B cell (primary cell): ENCODE results near the gene THSD7B. TPM values are rescaled to one million over a fixed set of nuclear protein-coding genes. Genes with fewer than 3 reads are reported as not detected.

Experiments
- ATAC-seq: fragments of 200-7000 bp; cut with Tn5 transposase; one replicate; pipeline ENCODE4 v1.10.0; 2021; ENCODE audit warnings: low read depth, mild to moderate bottlenecking, moderate number of reproducible peaks, moderate library complexity
- CTCF ChIA-PET: fragments of 350-600 bp; sonication (Branson Sonifier 250); formaldehyde crosslinking; loops from one replicate; lab custom pipeline; 2021; ENCODE audit warnings: antibody characterized with exemption, inconsistent platforms; lab: Charles Lee
- POLR2A ChIA-PET: fragments of 350-600 bp; sonication (Branson Sonifier 250); formaldehyde crosslinking; loops from one replicate; lab custom pipeline; 2021; ENCODE audit warnings: antibody characterized with exemption; lab: Charles Lee
- DNase-seq: peaks from one replicate; pipeline ENCODE4 v3.0.0; 2013
- H2AFZ ChIP-seq: 2 replicates; pipeline ENCODE4 v1.6.1; 2012; ENCODE audit warnings: mild to moderate bottlenecking, low read depth, low read length; ENCODE audit not compliant: insufficient read depth, poor library complexity, severe bottlenecking
- H3K27ac ChIP-seq, 2 donors: 1 replicate in 1 of 2; 2 replicates in 1 of 2; pipeline ENCODE4 v1.5.1; 2012 to 2013; ENCODE audit warnings: low read length in 2 of 2, mild to moderate bottlenecking in 2 of 2, moderate library complexity in 1 of 2
- H3K27me3 ChIP-seq, 4 experiments: fragments of 200-600 bp in 1 of 4; sonication (generic) in 1 of 4; replicated peaks in 1 of 4; 1 replicate in 2 of 4; 2 replicates in 2 of 4; pipeline versions ENCODE4 v1.6.1 to v1.7.0; 2013 to 2016; ENCODE audit warnings: low read length in 3 of 4, mild to moderate bottlenecking in 2 of 4, mixed read lengths in 1 of 4, moderate library complexity in 1 of 4; ENCODE audit not compliant: insufficient read depth in 4 of 4, control insufficient read depth in 3 of 4; ENCODE audit errors: control extremely low read depth in 1 of 4
- H3K36me3 ChIP-seq, 2 experiments: replicated peaks in 1 of 2; 1 replicate in 1 of 2; 2 replicates in 1 of 2; pipeline versions ENCODE4 v1.6.1 to v1.7.1; 2013; ENCODE audit warnings: low read length in 1 of 2; ENCODE audit not compliant: insufficient read depth in 2 of 2, control insufficient read depth in 1 of 2; ENCODE audit errors: control extremely low read depth in 1 of 2, extremely low read depth in 1 of 2
- H3K4me1 ChIP-seq, 2 donors: fragments of 200-600 bp in 1 of 2; sonication (generic) in 1 of 2; 1 replicate in 1 of 2; 2 replicates in 1 of 2; pipeline versions ENCODE4 v1.5.1 to v1.6.1; 2013 to 2017; ENCODE audit warnings: low read length in 2 of 2; ENCODE audit not compliant: control insufficient read depth in 2 of 2, insufficient read depth in 2 of 2
- H3K4me2 ChIP-seq: replicated peaks from 2 replicates; pipeline ENCODE3; 2012; ENCODE audit warnings: mild to moderate bottlenecking, low read depth, low read length; ENCODE audit not compliant: poor library complexity, severe bottlenecking
- H3K4me3 ChIP-seq, 5 experiments: fragments of 200-600 bp in 1 of 5; sonication (generic) in 1 of 5; 1 replicate in 3 of 5; 2 replicates in 2 of 5; pipeline versions ENCODE4 v1.5.1 to v1.7.0; 2011 to 2016; ENCODE audit warnings: low read length in 4 of 5, mild to moderate bottlenecking in 4 of 5, low read depth in 2 of 5, control low read depth in 1 of 5, moderate library complexity in 1 of 5; ENCODE audit not compliant: insufficient read depth in 1 of 5; ENCODE audit errors: control extremely low read depth in 1 of 5, extremely low read depth in 1 of 5
- H3K79me2 ChIP-seq: fragments of 200-600 bp; sonication (generic); one replicate; pipeline ENCODE4 v1.6.0; 2016; ENCODE audit warnings: low read length; ENCODE audit not compliant: control insufficient read depth, insufficient read depth
- H3K9ac ChIP-seq: fragments of 200-600 bp; sonication (generic); 2 replicates; pipeline ENCODE4 v1.6.1; 2017; ENCODE audit warnings: mild to moderate bottlenecking, low read length, moderate library complexity
- H3K9me3 ChIP-seq, 3 donors: one replicate each; pipeline versions ENCODE4 v1.6.1 to v1.7.1; 2013; ENCODE audit warnings: low read length in 2 of 3; ENCODE audit not compliant: control insufficient read depth in 2 of 3, insufficient read depth in 1 of 3; ENCODE audit errors: control extremely low read depth in 1 of 3
- H4K20me1 ChIP-seq: 2 replicates; pipeline ENCODE4 v1.6.0; 2012; ENCODE audit warnings: mild to moderate bottlenecking, low read length; ENCODE audit not compliant: insufficient read depth, control insufficient read depth, poor library complexity, severe bottlenecking
- H3K27ac Mint-ChIP-seq: one replicate; pipeline ENCODE4 v1.8.0; 2021; ENCODE audit warnings: mixed read lengths
- H3K27me3 Mint-ChIP-seq: one replicate; pipeline ENCODE4 v1.8.0; 2021; ENCODE audit warnings: mixed read lengths
- H3K4me1 Mint-ChIP-seq: one replicate; pipeline ENCODE4 v1.8.0; 2021; ENCODE audit warnings: mixed read lengths
- H3K4me3 Mint-ChIP-seq: one replicate; pipeline ENCODE4 v1.8.0; 2021; ENCODE audit warnings: mixed read lengths
- H3K9me3 Mint-ChIP-seq: one replicate; pipeline ENCODE4 v1.8.0; 2022; ENCODE audit warnings: mixed read lengths; ENCODE audit not compliant: insufficient read depth
- EZH2 ChIP-seq: IDR thresholded peaks from 2 replicates; pipeline ENCODE4 v1.6.1; 2012; ENCODE audit warnings: borderline replicate concordance, low read depth, mild to moderate bottlenecking, moderate library complexity, low read length; ENCODE audit not compliant: insufficient read depth, poor library complexity, severe bottlenecking
- WGBS: methylation state at CpG from one replicate; pipeline ENCODE4 v1.1.5; 2013; ENCODE audit warnings: missing lambda C conversion rate; ENCODE audit not compliant: insufficient coverage; 5-methylcytosine and 5-hydroxymethylcytosine counted together
- intact Hi-C: fragments of 100-400 bp; cut with micrococcal nuclease; formaldehyde crosslinking; loops from one replicate; pipeline ENCODE4 v1.10.0; 2022
- polyA plus RNA-seq: library from polyadenylated mRNA; depleted of rRNA; stranded (reverse); fragments of >200 nt; gene quantifications from 2 replicates; pipeline ENCODE4 v1.2.3, GENCODE V29; 2012
- total RNA-seq, 2 donors: library from RNA; stranded (reverse); fragments of 120-200 nt in 1 of 2; gene quantifications; 1 replicate in 1 of 2; 2 replicates in 1 of 2; pipeline versions ENCODE4 v1.2.3 to v1.2.4, GENCODE V29; 2013 to 2022
- TF ChIP-seq, protein P1 (sequence below): fragments of 200-600 bp; IDR thresholded peaks from one replicate; pipeline ENCODE4 v1.8.0; 2022; ENCODE audit warnings: antibody characterized with exemption, mild to moderate bottlenecking

THSD7B gene
- total and polyA plus RNA-seq, 2 donors (not counting 1 experiment from before 2014, with no cell fraction given), result 0.76 TPM; not detected in 1

DNA sequence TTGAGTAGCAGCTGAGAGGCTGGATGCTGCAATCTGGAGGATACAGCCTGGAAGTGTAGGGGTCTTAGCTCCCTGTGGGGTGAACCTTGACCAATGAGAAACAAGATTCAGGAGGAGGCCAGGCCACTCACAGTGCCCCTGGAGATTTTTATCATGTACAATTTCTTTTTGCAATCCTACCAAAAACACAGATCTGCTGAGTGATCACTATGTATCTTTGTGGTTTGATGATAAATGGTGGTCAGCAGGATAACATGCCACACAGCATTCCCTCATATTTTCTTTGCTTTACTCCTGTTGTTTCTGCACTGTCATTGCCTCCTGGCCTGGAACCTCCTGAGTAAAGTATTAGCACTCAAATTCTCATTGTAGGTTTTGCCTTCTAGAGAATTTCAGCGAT lies 357.9 kb downstream of the THSD7B start:
- no peaks in the 10 kb centered on the region for H4K20me1 ChIP-seq
- no peak overlapping the region for H3K9ac ChIP-seq
- Mint-ChIP-seq H3K9me3 (peaks cover 2% of the 10 kb centered on the region), H3K27ac (no peak overlapping the region), H3K27me3 (no peaks in the 10 kb centered on the region), H3K4me3 (no peak overlapping the region), H3K4me1 (no peaks in the 10 kb centered on the region)
- no peak overlapping the region for H3K27ac ChIP-seq
- intact Hi-C loops, result no loop called here
- H3K4me2 ChIP-seq, result no peak overlapping the region
- H3K27me3 ChIP-seq, result no peaks in the 10 kb centered on the region
- ChIA-PET POLR2A (no interaction called here), CTCF (no interaction called here)
- DNase-seq (no peak), ATAC-seq (no peak)
- H3K36me3 ChIP-seq, result no peaks in the 10 kb centered on the region
- no peaks in the 10 kb centered on the region for H3K79me2 ChIP-seq
- no peak overlapping the region for H2AFZ ChIP-seq
- WGBS, result no CpG with 5 or more reads among the region's 1 CpG
- TF ChIP-seq, protein P1, sequence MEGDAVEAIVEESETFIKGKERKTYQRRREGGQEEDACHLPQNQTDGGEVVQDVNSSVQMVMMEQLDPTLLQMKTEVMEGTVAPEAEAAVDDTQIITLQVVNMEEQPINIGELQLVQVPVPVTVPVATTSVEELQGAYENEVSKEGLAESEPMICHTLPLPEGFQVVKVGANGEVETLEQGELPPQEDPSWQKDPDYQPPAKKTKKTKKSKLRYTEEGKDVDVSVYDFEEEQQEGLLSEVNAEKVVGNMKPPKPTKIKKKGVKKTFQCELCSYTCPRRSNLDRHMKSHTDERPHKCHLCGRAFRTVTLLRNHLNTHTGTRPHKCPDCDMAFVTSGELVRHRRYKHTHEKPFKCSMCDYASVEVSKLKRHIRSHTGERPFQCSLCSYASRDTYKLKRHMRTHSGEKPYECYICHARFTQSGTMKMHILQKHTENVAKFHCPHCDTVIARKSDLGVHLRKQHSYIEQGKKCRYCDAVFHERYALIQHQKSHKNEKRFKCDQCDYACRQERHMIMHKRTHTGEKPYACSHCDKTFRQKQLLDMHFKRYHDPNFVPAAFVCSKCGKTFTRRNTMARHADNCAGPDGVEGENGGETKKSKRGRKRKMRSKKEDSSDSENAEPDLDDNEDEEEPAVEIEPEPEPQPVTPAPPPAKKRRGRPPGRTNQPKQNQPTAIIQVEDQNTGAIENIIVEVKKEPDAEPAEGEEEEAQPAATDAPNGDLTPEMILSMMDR, result no peak
- no peak for TF ChIP-seq EZH2
- no peaks in the 10 kb centered on the region for H3K4me1 ChIP-seq
- no peak overlapping the region for H3K4me3 ChIP-seq
- no peaks in the 10 kb centered on the region for H3K9me3 ChIP-seq

DNA sequence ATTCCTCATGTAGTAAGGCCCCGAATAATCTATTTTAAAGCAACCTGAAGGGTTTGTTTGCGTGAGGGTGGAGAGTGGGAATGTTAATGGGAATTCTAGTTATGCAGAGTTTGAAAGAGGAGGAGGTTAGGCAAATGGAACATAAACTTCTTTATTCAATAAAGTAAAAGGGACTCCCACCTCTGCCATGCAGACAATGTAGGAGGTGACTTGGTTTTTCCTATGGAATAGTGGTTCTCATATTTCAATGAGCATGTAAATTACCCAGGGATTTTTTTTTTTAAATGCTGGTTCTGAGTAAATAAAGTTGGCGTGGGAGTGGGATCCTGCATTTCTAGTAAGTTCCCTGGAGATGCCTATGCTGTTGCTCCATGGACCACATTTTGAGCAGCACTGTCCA lies 367.9 kb downstream of the THSD7B start:
- Histone ChIP-seq H3K27me3 (no peaks in the 10 kb centered on the region), H3K27ac (no peak overlapping the region), H3K9ac (no peak overlapping the region), H3K4me2 (no peak overlapping the region), H3K36me3 (no peaks in the 10 kb centered on the region), H3K79me2 (no peaks in the 10 kb centered on the region), H4K20me1 (no peaks in the 10 kb centered on the region), H3K9me3 (peaks cover 0 to 1% (median 0%) of the 10 kb centered on the region in 3 donors), H3K4me3 (no peak overlapping the region), H3K4me1 (no peaks in the 10 kb centered on the region), H2AFZ (no peak overlapping the region)
- Mint-ChIP-seq H3K9me3 (peaks cover 5% of the 10 kb centered on the region), H3K4me3 (no peak overlapping the region), H3K4me1 (no peaks in the 10 kb centered on the region), H3K27ac (no peak overlapping the region), H3K27me3 (no peaks in the 10 kb centered on the region)
- CTCF ChIA-PET, result no interaction called here
- WGBS, result 100% methylated on average over 1 of the region's 3 CpGs
- no peak for ATAC-seq
- TF ChIP-seq EZH2, result no peak
- POLR2A ChIA-PET, result no interaction called here
- intact Hi-C loops, result no loop called here
- DNase-seq, result no peak
